Measurements from ENCODE around the gene CACHD1.
A peak's percentile ranks its signal among the peaks of the same experiment; 100 is the strongest.

CACHD1 gene

DNA sequence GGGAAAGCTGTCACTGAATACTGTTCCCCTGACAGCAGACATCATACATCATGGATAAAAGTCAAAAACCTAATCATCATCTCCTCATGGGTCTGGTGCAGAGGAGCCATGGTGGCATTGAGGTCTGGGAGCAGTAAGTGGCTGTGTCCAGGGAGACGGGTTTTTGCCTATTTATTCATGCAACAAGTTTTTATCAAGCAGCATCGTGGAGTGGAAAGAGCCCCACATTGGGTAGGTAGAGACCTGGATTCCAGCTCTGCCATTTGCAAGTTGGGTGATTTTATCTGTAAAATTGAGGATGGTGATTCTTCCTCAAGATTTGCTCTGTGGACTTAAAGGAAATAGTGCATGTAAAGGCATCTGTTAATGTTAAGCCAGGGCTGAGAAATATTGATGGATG is 4.2 kb downstream of the CACHD1 start:
- DNase-seq = no peak

DNA sequence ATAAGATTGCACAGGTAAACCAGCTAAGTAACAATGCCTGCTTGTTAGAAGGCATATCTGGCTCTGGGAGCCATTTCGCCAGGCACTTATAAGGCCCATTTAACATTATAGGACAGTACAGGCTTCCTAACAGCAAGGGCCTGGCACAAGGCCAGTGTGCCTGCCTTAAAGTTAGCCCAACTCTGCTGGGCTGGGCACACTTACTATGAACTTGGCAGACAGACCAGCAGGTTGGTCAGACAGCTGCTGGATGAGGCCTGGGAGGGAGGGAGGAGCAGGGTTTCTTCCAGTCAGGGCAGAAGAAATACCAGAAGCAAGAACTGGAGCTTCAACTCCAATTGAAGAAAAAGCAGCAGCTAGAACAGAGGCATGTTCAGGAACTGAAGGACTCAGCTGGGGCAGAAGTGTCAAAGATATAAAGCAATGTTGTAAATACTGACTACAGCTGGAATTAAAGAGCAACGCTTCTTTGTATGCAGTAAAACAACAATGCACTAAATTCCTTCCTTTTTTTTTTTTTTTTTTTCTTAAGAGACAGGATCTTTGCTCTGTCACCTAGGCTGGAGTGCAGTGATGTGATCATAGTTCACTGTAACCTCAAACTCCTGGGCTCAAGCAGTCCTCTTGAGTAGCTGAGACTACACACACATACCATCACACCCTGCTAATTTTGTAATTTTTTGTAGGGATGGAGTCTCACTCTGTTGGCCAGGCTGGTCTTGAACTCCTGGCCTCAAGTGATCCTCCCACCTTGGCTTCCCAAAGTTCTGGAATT is 4.9 kb downstream of the CACHD1 start:
- DNase-seq = no peak

DNA sequence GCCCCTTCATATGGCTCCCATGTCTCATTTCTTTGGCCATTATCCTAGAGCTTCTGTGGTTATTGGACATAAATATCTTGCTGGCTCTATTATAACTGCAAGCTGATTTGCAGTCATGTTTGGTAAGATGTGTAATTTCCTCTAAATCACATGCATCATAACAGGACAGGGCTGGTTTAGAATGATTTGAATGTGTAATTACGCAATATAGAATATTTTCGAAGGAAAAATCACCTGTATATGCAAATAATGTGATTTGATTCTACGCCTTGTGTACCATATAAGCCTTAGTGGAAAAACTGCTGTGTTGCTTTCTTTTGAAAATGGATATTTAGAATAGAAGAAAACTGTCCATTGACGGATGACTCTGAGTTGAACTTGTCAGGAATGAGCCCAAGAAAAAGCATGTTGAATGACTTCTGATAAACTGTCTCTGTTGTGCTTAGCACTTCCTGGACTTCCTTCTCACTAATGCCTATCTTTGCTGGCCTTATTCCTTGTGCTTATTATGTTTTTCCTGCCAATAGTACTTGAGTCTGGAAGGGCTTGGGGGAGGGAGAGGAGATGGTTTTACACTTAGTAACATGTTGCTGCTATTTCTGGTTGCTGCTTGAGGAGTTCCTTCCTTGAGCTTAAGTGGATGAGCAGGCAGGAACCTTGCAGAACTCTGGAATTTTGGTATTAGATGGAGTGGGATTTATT is 6.5 kb downstream of the CACHD1 start:
- DNase-seq = no peak

DNA sequence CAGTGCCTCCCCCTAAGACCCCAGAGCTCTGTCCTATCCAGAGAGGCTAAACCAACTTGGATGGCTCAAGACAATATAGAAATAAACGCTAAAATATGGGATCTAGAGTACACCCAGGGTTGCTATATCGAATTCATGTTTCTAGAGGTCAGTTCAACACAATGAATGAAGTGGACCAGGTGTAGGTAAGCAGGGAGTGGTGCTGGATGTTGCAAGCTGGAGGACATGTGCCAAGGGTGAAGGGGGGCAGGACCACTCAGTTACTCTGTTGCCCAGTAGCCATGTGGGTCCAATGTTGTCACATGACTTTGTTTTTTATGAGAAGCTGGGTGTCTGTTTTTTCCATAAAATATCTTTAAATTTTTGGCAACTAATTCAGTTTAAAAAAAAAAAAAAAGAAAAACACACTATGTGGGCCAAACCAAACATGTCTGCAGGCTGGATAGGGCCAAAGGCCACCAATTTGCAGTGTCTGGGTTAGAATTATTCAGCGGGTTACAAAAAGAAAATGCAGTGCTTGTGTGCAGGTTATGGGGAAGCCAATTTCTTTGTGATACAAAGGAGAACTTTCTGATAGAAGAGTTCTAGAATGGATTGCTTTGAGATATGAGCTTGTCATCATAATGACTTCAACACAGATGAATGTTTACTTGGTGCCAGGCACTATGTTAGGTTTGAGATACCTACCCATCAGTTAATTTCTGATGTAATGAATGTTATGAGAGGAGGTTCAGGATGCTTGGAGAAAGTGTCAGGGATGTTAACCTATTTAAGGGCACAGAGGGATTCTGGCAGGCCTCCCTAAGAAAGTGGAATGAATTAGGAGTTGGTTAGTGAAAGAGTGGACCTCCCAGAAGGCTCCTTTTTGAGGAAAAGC is 8.9 kb downstream of the CACHD1 start:
- DNase-seq = no peak

DNA sequence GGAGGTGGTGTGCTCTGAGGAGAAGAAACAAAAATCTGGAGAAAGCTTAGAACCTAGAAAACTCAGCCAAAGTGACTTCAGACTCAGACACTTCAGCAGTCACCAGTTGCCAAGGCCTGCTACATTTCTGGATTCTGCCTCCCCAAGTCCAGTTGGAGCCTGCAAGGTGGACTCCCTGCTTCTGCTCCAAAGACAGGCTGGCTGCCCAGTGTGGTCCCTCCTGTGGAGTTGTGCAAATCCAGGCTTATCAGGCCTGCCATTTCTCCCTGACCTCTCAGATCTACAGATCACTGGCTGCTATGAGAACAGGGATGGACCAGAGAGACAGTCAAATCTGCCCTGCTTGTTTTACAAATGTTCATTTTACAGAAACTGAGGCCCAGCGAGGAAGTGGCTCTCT is 9.9 kb downstream of the CACHD1 start:
- DNase-seq = no peak

DNA sequence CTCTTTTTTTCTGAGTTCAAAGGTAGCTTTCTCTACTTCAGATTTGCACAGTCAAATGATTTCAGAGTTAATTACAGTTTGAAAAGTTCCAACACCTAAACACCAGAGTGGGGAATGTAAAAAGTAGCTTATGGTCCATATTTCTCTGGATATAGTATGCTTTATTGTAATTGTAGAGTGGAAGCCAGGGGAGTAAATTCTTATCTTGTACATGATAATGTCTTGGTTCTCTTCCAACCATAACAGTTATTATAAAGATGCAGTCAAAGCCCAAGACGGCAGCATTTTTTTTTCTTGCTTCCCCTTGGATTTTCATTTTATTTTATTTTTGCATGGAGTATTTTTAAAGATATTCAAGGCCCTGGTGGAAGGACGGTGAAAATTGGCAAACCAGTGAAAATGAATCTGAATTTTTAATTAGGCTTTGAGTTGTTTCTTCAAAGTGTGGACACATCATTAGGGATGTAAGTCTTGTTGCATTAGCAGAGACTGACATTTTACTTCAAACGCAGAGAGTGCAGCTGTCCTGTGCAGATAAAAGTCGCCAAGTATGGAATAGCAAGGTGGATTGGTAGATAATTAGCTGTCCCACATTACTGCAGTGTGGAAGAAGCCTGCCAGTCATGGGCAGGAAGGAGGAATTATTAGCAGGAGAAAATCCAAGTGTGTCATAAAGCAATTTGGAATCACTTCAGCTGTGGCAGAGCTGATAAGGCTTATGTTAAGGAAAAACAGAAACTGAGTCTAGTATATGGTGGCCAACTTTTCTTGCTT is 11.3 kb downstream of the CACHD1 start:
- no peak for DNase-seq

DNA sequence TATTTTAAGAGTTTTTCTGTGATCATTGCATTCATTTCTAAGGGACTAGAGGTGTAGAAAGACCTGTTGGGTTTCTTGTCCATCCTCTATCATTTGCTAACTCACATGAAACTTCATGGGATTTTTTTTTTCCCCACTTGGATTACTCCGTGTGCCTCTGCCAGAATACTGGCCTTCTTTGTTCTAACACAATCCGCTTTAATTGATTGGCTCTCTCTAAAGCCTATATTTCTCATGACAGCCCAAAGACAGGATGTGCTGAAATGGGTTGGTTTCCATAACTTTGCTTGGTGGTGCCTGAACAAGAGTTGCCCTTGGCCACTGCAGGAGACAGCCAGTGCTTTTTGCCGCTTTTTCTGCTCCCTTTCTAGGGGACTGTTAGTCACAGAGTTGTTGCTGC is 12.2 kb downstream of the CACHD1 start:
- DNase-seq = no peak

DNA sequence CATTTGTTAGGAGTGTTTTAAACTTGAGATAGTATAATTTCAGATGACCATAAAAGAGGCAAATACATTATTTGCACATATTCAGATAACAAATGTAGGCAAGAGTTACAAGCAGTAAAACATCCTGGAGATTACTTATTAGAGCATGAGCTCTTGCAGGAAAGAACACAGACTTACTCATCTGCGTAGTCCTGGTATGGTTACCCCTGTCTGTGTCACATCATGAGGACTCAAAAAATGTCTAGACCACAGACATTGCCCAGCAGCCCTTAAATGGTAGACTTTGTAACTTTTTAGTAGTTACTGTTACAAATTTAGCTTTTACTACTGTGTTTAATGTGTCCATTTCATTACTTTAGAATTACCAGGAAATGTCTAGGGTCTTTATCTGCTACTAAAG is 12.8 kb downstream of the CACHD1 start:
- DNase-seq = no peak

DNA sequence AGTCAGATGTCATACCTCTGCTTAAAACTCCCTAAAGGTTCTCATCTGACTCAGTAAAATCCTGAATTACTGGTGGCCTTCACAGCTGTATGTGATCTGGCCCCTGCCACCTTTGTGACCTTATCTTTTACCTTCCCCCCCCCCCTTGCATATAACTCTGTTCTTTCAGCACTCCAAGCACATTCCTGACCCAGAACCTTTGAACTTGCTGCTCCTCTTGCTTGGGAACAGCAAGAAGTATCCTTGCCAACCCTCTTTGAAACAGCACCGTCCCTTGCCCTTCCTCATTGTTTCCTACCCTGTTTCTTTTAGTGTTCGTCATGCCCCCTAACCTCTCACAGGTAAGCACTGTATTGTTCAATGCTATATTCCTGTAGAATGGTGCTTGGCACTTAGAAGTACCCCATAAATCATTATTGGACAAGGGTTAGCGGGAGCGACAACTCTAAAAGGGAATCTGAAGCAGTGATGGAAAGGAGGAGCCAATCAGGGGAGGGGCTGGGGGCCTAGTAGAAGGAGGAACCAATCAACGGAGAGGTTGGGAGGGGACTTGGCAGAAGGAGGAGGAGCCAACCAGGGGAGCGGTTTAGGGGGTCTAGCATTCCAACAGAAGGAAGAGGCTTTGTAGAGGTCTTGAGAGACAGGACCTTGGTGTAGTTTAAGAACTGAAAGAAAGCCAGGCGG is 13.9 kb downstream of the CACHD1 start:
- no peak for DNase-seq

DNA sequence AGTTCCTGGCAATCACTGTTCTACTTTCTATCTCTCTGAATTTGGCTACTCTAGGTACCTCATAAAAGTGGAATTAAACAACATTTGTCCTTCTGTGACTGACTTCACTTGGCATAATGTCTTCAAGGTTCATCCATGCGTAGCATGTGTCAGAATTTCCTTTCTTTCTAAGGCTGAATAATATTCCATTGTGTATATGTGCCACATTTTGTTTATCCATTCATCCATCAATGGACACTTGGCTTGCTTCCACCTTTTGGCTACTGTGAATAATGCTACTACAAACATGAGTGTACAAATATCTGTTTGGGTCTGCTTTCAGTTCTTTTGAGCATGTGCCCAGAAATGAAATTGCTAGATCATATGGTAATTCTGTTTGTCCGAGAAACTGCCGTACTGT is 14.7 kb downstream of the CACHD1 start:
- no peak for DNase-seq

DNA sequence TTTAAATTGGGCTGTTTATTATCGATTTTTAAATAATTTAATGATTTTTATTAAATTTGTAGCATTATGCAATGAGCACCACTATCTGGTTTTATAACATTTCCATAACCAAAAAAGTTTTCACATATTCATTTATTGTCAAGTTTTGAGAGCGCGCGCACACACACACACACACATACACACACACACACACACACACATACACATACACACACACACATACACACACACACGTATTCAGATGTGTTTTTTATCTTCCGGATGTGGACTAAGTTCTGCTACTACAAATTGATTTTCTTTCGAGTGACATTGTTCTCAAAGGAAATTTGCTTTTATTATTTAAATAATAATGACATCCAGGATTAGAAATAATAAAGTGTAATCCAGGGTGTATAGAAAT is 16.3 kb downstream of the CACHD1 start:
- no peak for DNase-seq

DNA sequence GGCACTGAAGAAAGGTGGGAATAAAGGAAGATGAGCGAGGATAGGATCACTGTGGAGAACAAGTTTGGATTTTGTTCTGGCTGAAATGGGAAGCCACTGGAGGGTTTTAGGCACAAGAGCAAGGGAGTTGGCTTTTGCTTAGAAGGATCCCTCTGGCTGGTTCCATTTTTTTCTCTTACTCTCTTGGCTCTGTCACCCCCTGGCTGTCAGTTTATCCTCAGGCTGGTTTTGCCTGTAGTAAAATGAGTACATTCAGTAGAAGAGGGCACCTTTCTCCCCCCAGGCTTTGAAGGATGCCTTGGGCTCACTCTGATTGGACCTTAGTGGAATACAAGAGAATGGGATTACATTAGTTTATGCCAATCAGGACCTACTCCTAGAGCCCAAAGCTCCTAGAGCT is 17.1 kb downstream of the CACHD1 start:
- DNase-seq = no peak

DNA sequence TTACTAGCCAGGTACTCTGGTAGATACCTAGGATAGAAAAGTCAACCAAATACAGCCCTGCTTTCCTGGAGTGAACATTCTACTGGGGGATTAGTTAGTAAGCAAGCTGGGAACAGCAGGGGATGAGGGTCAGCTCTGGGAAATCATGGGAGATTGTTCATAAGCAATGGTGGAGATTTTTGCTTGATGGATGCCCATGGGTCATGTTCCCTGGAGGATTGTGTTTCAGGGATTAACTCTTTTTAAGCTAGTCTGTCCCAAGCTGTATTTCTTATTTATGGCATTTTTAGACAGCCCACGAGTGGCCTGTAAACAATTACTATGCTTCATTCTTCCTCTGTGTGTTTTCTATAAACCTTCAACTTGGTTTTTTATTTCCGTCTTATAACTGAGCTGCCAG is 18.9 kb downstream of the CACHD1 start:
- no peak for DNase-seq

DNA sequence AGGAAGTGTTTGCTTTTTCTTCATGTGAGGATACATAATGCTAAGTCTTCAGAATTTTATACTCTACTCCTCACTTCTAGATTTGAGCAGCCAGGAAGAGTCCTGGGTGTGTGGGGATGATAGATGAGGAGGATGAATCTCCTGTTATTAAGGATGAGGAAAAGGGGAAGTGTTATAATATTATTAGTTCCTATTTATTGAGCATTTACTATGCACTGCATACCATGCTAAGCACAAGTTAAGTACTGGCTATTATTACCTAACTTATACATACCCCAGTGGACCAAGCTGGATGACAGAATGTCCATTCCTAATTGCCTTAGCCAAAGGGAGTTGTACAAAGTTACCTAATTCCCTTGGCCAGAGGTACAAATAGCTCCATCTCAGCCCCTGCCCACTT is 19.8 kb downstream of the CACHD1 start:
- DNase-seq = no peak

DNA sequence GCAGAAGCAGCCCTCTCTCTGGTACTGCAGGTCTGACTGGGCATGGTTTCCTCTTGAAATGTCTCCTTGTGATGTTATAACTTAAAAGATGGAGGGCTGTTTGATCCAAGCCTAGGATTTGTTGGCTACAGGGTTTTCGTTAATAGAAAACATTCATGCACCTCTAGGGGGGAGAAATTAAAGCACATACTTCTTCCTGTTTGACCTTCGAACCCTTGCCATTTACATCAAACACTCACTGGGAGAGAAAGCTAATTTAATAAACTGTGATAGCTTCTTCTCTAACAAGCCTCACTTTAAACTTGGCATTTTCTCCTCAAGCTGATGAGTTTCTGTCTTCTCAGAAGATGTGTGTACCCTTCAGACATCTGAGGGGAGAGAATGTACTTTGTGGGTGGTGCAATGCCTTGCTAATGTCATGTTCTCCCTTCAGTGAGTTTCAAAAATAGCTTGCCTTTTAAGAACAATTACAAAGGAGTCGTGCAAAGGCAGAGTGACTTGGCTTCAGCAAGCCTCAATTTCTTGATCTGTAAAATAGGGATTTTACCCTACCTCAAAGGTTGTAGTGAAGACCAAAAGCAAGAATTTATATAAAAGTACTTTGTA is 20.4 kb downstream of the CACHD1 start:
- DNase-seq = no peak

DNA sequence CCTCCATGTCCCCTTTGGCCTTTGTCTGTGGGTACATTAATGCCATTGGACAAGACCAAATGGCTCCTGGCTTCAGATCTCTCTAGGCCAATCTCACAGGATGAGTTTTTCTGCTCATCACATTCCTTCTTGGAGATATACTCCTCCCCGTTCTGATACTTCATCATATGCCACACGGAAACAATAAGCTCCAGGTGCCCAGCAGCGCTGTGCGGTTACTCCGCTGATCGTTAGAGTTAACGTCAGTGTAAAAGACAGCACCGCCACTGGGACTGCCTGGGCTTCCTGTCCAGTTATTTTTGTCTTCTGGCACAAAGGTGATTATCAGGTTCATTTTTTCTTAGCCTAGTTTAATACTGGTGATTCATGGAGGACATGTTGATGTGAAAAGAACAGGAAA is 22.5 kb downstream of the CACHD1 start:
- DNase-seq = no peak

DNA sequence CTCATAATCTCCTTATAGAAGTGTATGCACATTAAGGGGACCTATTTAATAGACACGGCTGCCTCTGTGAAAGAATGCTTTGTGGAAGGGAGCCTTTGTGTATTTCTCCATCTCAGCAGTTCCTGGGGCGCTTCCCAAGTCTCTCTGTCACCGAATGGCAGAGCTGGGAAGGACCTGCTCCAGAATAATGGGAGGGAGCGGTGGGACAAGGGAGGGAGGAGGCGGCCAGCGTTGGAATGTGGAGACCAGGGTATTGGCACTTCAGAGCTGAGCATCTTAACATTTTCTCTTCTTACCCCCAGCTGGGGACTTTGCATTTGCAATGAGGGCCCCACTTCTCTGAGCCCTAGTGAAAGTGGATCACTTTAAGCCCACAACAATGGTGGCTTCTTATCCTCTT is 23.9 kb downstream of the CACHD1 start:
- DNase-seq = no peak

DNA sequence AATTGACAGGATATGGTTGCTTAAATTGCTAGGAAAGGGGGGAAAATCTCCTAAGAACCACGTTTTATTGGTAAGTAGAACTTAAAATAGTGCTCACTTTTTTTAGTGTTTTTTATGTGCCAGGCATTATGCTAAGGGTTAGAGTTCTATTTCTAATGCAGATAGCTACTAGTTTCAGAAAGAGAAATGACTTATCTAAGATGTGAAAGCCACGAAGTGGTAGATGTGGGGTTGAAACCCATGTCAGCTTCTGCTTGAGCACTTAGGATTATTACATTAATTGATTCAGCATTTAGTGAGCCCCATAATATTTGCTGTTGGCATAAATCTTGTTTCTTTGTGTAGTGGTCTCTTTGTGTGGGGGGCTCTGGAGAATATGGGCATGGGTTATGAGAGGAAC is 24.7 kb downstream of the CACHD1 start:
- no peak for DNase-seq

DNA sequence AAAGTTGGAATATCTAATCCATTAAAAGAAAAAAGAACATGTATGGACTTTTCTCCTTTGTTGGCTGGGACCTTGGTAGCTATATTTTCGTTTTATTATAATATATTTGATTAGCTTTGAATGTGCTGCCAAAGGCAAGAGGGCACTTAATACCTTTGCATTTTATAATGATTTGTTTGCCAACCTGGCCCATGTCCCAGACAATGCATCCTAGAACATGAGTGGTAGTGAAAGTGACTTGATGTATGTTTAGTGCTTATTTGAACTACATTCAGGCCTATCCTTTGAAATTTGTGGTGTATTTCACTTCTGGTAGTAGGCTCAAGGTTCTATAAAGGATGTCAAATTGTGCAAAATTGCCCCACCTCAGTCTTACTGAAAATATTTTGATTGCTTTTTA is 25.9 kb downstream of the CACHD1 start:
- DNase-seq = peak; percentile 85

DNA sequence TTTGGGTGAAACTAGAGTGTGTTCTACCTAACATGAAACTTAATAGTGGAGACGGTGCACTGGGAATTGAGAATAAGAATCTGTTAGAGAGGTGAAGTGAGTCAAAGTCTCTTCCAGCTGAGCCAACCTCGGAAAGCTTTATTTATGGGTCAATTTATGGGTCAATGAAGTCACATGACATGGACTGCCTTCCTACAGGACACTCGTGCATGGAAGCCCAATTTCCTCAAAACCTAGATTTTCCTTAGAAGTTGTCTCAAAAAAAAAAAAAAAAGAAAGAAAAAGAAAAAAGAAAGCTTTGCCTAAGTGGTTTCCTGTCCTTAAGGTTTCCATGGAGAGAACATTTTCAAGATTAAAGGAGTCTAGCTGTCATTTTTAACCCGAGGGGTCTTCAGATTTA is 26.7 kb downstream of the CACHD1 start:
- no peak for DNase-seq

DNA sequence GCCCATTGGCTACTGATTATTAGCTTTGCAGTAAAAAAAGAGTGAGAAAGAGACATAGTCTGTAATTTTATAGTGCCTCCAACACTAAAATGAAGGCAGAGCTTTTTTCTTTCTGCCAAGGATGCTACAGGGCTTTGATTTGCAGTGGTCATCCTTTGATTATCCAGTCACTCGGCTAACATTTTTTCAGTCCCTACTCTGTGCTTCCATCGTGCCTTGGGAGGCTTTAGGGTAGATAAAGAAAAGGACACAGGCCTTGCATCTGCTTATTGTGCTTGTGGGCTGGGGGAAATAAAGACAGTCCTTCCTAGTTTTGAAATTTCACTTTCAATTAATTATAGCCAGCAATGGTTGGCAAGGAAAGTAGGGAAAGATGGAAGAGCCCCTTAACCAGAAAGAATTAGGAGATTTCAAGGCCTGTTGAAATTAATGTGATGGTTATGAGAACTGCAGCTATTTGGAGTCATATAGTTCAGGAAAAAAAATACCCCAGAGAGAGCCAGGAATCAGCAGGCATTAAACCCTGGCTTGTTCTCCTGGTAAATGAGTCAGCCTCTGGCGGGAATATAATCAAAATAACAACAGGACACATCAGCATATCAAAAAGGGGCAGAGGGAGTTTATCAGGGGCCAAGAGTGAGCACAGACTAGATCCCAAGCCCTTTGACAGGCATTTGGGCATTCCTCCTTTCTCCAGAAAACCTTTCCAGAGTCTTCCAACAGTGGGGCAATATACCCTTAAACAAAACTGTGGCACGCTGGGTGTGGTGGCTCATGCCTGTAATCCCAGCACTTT is 27.4 kb downstream of the CACHD1 start:
- DNase-seq = no peak
